NT2/D1 (cell line): Measurements from ENCODE around the gene AKNA.
"Not testable (repeated sequence)": the region's sequence is repeated elsewhere in the genome, so short reads cannot be mapped to it uniquely, and the experiment has no call there.

Experiments used
- SUZ12 ChIP-seq: IDR thresholded peaks from 2 replicates; pipeline ENCODE4 v1.6.1; 2011; ENCODE audit not compliant: insufficient read length, insufficient read depth; ENCODE audit errors: extremely low read depth
- YY1 ChIP-seq: IDR thresholded peaks from 2 replicates; pipeline ENCODE4 v1.6.1; 2011; ENCODE audit not compliant: insufficient read length, insufficient read depth
- ZNF274 ChIP-seq: IDR thresholded peaks from 2 replicates; pipeline ENCODE4 v1.6.1; 2011; ENCODE audit warnings: mild to moderate bottlenecking, low read depth, low read length

DNA sequence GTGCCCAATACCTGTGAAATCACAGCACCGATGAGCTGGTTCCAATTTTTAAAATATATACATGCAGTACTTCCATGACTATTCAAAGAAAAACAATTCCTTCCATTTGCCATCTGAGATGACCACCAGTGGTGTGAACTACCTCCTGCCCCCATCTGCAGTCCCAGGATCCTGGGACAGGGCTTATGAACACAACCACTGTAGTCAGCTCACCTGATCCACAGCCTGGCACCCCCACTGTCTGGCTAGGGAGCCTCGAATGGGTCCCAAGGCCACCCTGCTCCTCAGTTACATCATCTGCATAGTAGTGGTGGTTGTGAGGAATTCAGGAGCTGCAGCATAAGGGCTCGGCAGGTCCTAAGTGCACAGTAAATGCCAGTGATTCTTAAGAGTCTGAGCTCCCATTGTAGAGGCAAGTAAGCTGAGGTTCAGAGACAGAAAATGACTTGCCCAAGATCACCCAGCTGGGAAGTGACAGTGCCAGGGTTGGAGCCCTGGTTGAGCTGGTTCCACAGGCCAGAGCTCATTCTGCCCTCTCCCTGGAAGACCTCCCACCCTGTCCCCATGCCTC, 62.0 kb downstream of the AKNA start:
- not testable (repeated sequence) for TF ChIP-seq YY1, ZNF274, SUZ12
